ENCODE results near the gene MLLT1. TPM values are rescaled to one million over a fixed set of nuclear protein-coding genes. Genes with fewer than 3 reads are reported as not detected.

Gene MLLT1
- total RNA-seq, 4 donors from 2014 or later = 16.9 to 25.8 (median 24.3) TPM

DNA sequence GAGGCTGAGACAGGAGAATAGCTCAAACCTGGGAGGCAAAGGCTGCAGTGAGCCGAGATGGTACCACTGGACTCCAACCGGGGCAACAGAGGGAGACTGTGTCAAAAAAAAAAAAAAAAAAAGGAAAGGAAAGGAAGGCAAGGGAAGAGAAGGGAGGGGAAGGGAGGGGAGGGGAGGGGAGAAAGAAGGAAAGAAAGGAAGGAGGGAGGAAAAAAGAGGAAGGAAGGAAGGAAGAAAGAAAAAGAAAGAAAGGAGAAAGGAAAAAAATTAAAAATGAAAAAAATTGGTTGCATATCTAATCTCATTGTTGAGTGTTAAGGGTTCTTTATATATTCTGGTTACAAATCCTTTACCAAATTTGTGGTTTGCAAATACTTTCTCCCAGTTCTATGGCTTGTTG lies 98.7 kb downstream of the MLLT1 start:
- DNase-seq (ENCODE audit: low spot score in 2 of 2) = no peak
- intact Hi-C loops (cut with DNase I; ENCODE audit: low total_unique reads) = no loop called here
- no peak overlapping the region for H3K4me3 ChIP-seq (ENCODE audit: low read depth, poor library complexity, severe bottlenecking)
- 79 to 83% methylated on average over 2 of the region's 2 CpGs for WGBS, 2 donors
- TF ChIP-seq POLR2A (IDR thresholded peaks at IDR 0.05) = no peak
- TF ChIP-seq, protein P1, sequence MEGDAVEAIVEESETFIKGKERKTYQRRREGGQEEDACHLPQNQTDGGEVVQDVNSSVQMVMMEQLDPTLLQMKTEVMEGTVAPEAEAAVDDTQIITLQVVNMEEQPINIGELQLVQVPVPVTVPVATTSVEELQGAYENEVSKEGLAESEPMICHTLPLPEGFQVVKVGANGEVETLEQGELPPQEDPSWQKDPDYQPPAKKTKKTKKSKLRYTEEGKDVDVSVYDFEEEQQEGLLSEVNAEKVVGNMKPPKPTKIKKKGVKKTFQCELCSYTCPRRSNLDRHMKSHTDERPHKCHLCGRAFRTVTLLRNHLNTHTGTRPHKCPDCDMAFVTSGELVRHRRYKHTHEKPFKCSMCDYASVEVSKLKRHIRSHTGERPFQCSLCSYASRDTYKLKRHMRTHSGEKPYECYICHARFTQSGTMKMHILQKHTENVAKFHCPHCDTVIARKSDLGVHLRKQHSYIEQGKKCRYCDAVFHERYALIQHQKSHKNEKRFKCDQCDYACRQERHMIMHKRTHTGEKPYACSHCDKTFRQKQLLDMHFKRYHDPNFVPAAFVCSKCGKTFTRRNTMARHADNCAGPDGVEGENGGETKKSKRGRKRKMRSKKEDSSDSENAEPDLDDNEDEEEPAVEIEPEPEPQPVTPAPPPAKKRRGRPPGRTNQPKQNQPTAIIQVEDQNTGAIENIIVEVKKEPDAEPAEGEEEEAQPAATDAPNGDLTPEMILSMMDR (IDR thresholded peaks at IDR 0.05) = no peak

DNA sequence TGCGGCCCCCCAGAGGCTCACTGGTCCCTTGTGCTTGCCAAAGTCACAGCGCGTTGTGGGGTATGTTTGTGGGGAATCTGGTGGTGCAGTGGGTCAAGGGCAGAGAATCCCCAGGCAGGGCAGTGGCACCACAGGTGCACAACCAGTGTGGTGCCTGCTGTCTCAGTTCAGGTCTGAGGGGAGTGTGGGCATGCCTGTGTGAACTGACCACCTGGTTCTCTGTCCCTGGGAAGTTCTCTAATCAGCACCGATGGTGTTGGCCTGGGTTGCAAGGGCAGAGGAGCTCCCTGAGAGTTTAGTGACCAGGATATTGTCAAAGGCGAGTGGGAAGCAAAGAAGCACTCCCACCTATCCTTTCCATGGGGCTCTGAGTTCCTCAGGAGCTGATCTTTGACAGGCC lies 106.6 kb downstream of the MLLT1 start:
- intact Hi-C loops (cut with DNase I; ENCODE audit: low total_unique reads) = loop anchor here (5.0 kb wide), 1 partner anchor 1669 kb away; no protein-coding TSS in a partner anchor
- 87% methylated on average over 5 of the region's 5 CpGs for WGBS, 2 donors
- H3K4me3 ChIP-seq (ENCODE audit: low read depth, poor library complexity, severe bottlenecking) = no peak overlapping the region

DNA sequence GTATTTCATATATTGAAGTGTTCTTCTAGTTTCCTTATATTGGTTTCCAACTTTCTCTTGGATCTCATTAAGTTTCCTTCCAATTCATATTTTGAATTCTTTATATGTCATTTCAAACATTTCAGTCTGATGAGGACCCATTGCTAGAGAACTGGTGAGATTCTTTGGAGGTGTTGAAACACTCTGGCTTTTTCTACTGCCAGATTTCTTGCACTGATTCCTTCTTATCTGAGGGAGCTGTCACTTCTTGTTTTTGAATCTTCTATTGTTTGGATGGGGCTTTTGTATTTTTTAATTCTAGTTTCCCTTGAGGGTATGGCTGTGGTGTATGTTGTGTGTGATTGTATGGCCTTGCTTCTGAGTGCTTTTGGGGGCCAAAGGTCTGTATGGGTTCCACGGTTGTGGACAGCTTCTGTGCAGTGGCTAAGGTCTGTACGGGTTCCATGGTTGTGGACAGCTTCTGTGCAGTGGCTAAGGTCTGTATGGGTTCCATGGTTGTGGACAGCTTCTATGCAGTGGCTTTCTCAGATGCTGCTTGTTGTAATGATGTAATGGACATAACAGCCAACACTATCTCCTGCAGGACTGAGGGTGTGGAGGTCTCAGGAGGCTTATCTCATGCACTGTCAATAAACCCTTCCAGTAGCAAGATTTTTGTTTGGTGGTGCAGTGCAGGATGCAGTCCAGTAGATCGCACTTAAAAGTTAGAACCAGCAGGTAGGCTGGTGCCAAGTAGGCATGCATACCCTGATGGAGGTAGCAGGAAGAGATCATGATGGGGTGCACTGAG lies 107.5 kb downstream of the MLLT1 start:
- no peak for DNase-seq (ENCODE audit: low spot score in 2 of 2)
- H3K4me3 ChIP-seq (ENCODE audit: low read depth, poor library complexity, severe bottlenecking) = no peak overlapping the region
- TF ChIP-seq POLR2A (IDR thresholded peaks at IDR 0.05) = no peak
- TF ChIP-seq, protein P1 (IDR thresholded peaks at IDR 0.05) = no peak
- 84 to 88% methylated on average over 3 of the region's 3 CpGs for WGBS, 2 donors
- intact Hi-C loops (cut with DNase I; ENCODE audit: low total_unique reads) = loop anchor here (5.0 kb wide), 1 partner anchor 1670 kb away; no protein-coding TSS in a partner anchor

More for the DNA sequence above, 106.6 kb downstream of the MLLT1 start:
- no peak for DNase-seq (ENCODE audit: low spot score in 2 of 2)
- TF ChIP-seq, protein P1 (IDR thresholded peaks at IDR 0.05) = no peak
- no peak for TF ChIP-seq POLR2A (IDR thresholded peaks at IDR 0.05)

DNA sequence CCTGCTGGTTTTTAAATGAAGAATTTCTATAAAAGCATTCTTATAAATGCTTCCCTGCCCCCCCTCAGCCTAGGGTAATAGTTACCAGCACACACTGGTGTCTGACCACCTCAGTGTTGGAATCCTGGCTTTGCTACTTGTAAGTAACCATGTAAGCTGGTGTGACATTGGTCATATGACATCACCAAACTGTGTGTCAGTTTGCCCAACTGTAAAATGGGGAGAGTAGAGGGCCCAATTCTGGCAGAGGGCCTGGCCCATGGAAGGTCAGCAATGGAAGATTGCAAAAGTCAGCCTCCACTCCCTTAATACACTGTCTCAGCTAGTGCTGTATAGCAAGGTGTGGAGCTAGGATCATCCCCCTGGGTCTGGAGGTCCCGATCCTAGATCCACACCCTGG lies 112.7 kb downstream of the MLLT1 start:
- 93 to 96% methylated on average over 1 of the region's 1 CpG for WGBS, 2 donors
- intact Hi-C loops (cut with DNase I; ENCODE audit: low total_unique reads) = no loop called here
- TF ChIP-seq, protein P1 (IDR thresholded peaks at IDR 0.05) = no peak
- no peak for TF ChIP-seq POLR2A (IDR thresholded peaks at IDR 0.05)
- DNase-seq (ENCODE audit: low spot score in 2 of 2) = peak in 1 of 2 donors; percentile 25
- no peak overlapping the region for H3K4me3 ChIP-seq (ENCODE audit: low read depth, poor library complexity, severe bottlenecking)

DNA sequence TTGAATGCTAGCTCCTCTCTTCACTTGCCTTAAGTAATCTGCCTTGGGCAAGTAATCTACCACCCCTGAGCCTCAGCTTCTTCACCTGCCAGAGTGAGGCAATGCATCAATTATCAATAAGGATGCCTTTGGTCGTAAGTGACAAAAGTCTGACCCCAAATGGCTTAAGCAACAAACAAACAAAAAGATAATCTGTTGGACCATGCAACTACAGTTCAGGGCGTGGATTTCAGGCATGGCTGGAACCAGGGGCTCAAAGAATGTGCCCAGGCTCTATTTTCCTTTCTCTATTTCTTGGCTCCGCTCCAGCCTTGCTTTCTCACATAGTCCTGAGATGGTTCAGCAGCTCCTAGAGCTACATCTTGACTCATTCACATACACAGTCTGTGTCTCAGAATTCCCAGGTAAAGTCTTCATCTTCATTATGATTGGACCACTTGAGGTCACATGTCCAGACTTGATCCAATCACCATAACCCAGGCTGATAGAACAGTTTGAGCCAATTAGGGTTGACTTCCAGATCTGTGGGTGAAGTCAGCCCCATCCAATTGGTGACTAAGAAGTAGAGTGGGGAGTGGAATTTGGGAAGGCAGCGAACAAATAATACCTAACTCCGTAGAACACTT lies 114.8 kb downstream of the MLLT1 start:
- WGBS, 2 donors = 81 to 84% methylated on average over 5 of the region's 5 CpGs
- no peak overlapping the region for H3K4me3 ChIP-seq (ENCODE audit: low read depth, poor library complexity, severe bottlenecking)
- DNase-seq (ENCODE audit: low spot score in 2 of 2) = peak in 1 of 2 donors; percentile 2
- intact Hi-C loops (cut with DNase I; ENCODE audit: low total_unique reads) = no loop called here
- TF ChIP-seq POLR2A (IDR thresholded peaks at IDR 0.05) = no peak
- TF ChIP-seq, protein P1 (IDR thresholded peaks at IDR 0.05) = no peak

All from lower leg skin (tissue), 4 donors.